Stimulated activated CD8-positive, alpha-beta memory T cell treated with anti-CD3 and anti-CD28 coated beads, Interleukin-4, amount 100 ng/mL, for 24 hours (primary cell): Measurements from ENCODE around the gene IMPDH2.

Source experiments
- DNase-seq: peaks from one replicate; pipeline ENCODE4 v3.0.0-alpha.2; 2020; ENCODE audit warnings: low read depth

Gene IMPDH2

GRCh38 chr3:49005998-49006397 is 23.2 kb downstream of the IMPDH2 start:
- DNase-seq = no peak

- no peak for DNase-seq
These were observed 23.9 kb downstream of the IMPDH2 start for GRCh38 chr3:49005303-49005680.

GRCh38 chr3:49004352-49005302 is 24.6 kb downstream of the IMPDH2 start:
- DNase-seq = no peak

GRCh38 chr3:49001155-49001554 is 28.0 kb downstream of the IMPDH2 start:
- no peak for DNase-seq

- DNase-seq = no peak
These were observed 29.9 kb downstream of the IMPDH2 start for GRCh38 chr3:48999085-48999858.

GRCh38 chr3:48997714-48998637 is 31.2 kb downstream of the IMPDH2 start:
- DNase-seq = no peak

- DNase-seq = no peak
These were observed 32.0 kb downstream of the IMPDH2 start for GRCh38 chr3:48997102-48997635.

- no peak for DNase-seq
These were observed 32.6 kb downstream of the IMPDH2 start for GRCh38 chr3:48996640-48997039.

GRCh38 chr3:48993834-48994233 is 35.4 kb downstream of the IMPDH2 start:
- no peak for DNase-seq

GRCh38 chr3:48991851-48992545 is 37.2 kb downstream of the IMPDH2 start:
- DNase-seq = no peak

- DNase-seq = no peak
These were observed 38.3 kb downstream of the IMPDH2 start for GRCh38 chr3:48990636-48991469.

GRCh38 chr3:48989796-48990635 is 39.2 kb downstream of the IMPDH2 start, which contains the start of gene P4HTM:
Gene P4HTM (plus strand): TSS chr3:48990241. CDS start chr3:48990257, 16 bp downstream.
- peak; percentile 76 for DNase-seq

GRCh38 chr3:48989126-48989795 is 39.9 kb downstream of the IMPDH2 start:
- no peak for DNase-seq

GRCh38 chr3:48985831-48986376 is 43.3 kb downstream of the IMPDH2 start:
- no peak for DNase-seq

GRCh38 chr3:48984663-48985062 is 44.5 kb downstream of the IMPDH2 start:
- DNase-seq = no peak

GRCh38 chr3:48983096-48983495 is 46.1 kb downstream of the IMPDH2 start:
- DNase-seq = no peak

GRCh38 chr3:48982686-48983085 is 46.5 kb downstream of the IMPDH2 start:
- DNase-seq = no peak

GRCh38 chr3:48982016-48982415 is 47.2 kb downstream of the IMPDH2 start:
- no peak for DNase-seq
